Neural cell (in vitro differentiated cells): ENCODE data around the gene GJA10.
"Not testable (repeated sequence)": the region's sequence is repeated elsewhere in the genome, so short reads cannot be mapped to it uniquely, and the experiment has no call there.

Source experiments
- CTCF ChIP-seq: fragments of 450-650 bp; IDR thresholded peaks from 2 replicates; pipeline ENCODE4 v1.5.1; 2014; ENCODE audit warnings: antibody characterized with exemption, mild to moderate bottlenecking, moderate library complexity; ENCODE audit not compliant: poor library complexity, severe bottlenecking
- EP300 ChIP-seq: fragments of 450-650 bp; conservative IDR thresholded peaks from 2 replicates; pipeline ENCODE4 v1.6.1; 2014; ENCODE audit warnings: antibody characterized with exemption, mild to moderate bottlenecking, moderate library complexity; ENCODE audit not compliant: poor library complexity, severe bottlenecking
- EZH2 ChIP-seq: fragments of 200-600, 300-800 bp; shearing (Covaris generic), sonication (generic); IDR thresholded peaks from 2 replicates; pipeline ENCODE4 v1.6.1; 2014; ENCODE audit warnings: antibody characterized with exemption, low read length, borderline replicate concordance, mild to moderate bottlenecking; ENCODE audit not compliant: insufficient read depth, poor library complexity, severe bottlenecking
- MXI1 ChIP-seq: fragments of 450-650 bp; conservative IDR thresholded peaks from 2 replicates; pipeline ENCODE4 v1.6.1; 2014; ENCODE audit warnings: antibody characterized with exemption, mild to moderate bottlenecking; ENCODE audit not compliant: poor library complexity, severe bottlenecking
- SMC3 ChIP-seq: fragments of 450-650 bp; conservative IDR thresholded peaks from 2 replicates; pipeline ENCODE4 v1.6.1; 2014; ENCODE audit warnings: antibody characterized with exemption, mild to moderate bottlenecking, moderate library complexity; ENCODE audit not compliant: poor library complexity

DNA sequence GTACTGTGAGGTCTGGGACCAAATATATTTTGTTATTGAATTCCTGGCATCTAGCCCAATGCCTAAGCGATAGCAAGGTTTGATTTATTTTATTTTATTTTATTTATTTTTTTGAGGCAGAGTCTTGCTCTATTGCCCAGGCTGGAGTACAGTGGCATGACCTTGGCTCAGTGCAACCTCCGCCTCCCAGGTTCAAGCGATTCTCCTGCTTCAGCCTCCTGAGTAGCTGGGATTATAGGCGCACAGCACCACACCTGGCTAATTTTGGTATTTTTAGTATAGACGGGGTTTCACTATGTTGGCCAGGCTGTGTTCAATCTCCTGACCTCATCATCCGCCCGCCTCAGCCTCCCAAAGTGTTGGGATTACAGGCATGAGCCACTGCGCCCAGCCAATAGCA, 1.7 kb upstream of the GJA10 start:
- TF ChIP-seq MXI1, EZH2, CTCF, EP300, SMC3: not testable (repeated sequence)
